ENCODE data around the gene SLMAP. TPM values are rescaled to one million over a fixed set of nuclear protein-coding genes. Genes with fewer than 3 reads are reported as not detected.
A peak's percentile ranks its signal among the peaks of the same experiment; 100 is the strongest.

Gene SLMAP
- total and polyA plus RNA-seq, 2 of the 13 experiments (the other 11 are each of a cell fraction or from before 2014, with no cell fraction given): 24.0 to 48.3 TPM

- TF ChIP-seq CEBPZ (IDR thresholded peaks at IDR 0.05; ENCODE audit: low read length) (no peak), IRF1 (CRISPR knock-in tag; IDR thresholded peaks at IDR 0.05; ENCODE audit: low read depth) (no peak), NCOA2 (CRISPR knock-in tag; IDR thresholded peaks at IDR 0.05) (peak; percentile 90), NCOA5 (CRISPR knock-in tag; IDR thresholded peaks at IDR 0.05) (no peak), FOXK1 (CRISPR knock-in tag; IDR thresholded peaks at IDR 0.05; ENCODE audit: borderline replicate concordance, low read depth) (0 out of 2 replicates have a peak, but pooled peaks have one; percentile 32), ZNF256 (CRISPR knock-in tag; conservative IDR thresholded peaks at IDR 0.05) (no peak), TFAP4 (IDR thresholded peaks at IDR 0.05; ENCODE audit: borderline replicate concordance, low read depth) (no peak), ZZZ3 (CRISPR knock-in tag; IDR thresholded peaks at IDR 0.05; ENCODE audit: borderline replicate concordance) (no peak), ZNF513 (CRISPR knock-in tag; conservative IDR thresholded peaks at IDR 0.05) (no peak), CHCHD3 (CRISPR knock-in tag; IDR thresholded peaks at IDR 0.05) (no peak), ZSCAN12 (CRISPR knock-in tag; IDR thresholded peaks at IDR 0.05) (no peak), MZF1 (CRISPR knock-in tag; IDR thresholded peaks at IDR 0.05; ENCODE audit: borderline replicate concordance) (no peak), POLR2A (IDR thresholded peaks at IDR 0.05; ENCODE audit: insufficient read depth in 1 of 2, low read depth in 2 of 2, low read length in 2 of 2) (no peak), ZFP91 (CRISPR knock-in tag; IDR thresholded peaks at IDR 0.05; ENCODE audit: borderline replicate concordance) (no peak), ZNF160 (CRISPR knock-in tag; IDR thresholded peaks at IDR 0.05) (no peak)
These were observed 71.0 kb downstream of the SLMAP start (continued) for GRCh38 chr3:57826952-57827723.
